Esophagus (tissue), 2 donors: Measurements from ENCODE around the gene DGKA. TPM values are rescaled to one million over a fixed set of nuclear protein-coding genes. Genes with fewer than 3 reads are reported as not detected.
"Not testable (repeated sequence)": the region's sequence is repeated elsewhere in the genome, so short reads cannot be mapped to it uniquely, and the experiment has no call there.

Experiments
- H3K27ac ChIP-seq, 2 donors: one replicate each; pipeline ENCODE4 v1.5.1; 2013; ENCODE audit warnings: low read depth in 2 of 2, mild to moderate bottlenecking in 2 of 2, inconsistent platforms in 1 of 2, low read length in 1 of 2, moderate library complexity in 1 of 2
- H3K27me3 ChIP-seq, 2 donors: one replicate each; pipeline ENCODE4 v1.6.1; 2013; ENCODE audit warnings: low read length in 2 of 2, control low read depth in 1 of 2, mild to moderate bottlenecking in 1 of 2; ENCODE audit not compliant: insufficient read depth in 2 of 2, control insufficient read depth in 1 of 2
- H3K36me3 ChIP-seq, 2 donors: one replicate each; pipeline ENCODE4 v1.6.1; 2013; ENCODE audit warnings: low read length in 1 of 2; ENCODE audit not compliant: control insufficient read depth in 2 of 2, insufficient read depth in 2 of 2
- H3K4me1 ChIP-seq, 2 donors: one replicate each; pipeline ENCODE4 v1.6.1; 2013; ENCODE audit warnings: low read length in 1 of 2; ENCODE audit not compliant: control insufficient read depth in 2 of 2, insufficient read depth in 2 of 2
- H3K4me3 ChIP-seq, 2 donors: one replicate each; pipeline ENCODE4 v1.5.1; 2013; ENCODE audit warnings: low read length in 2 of 2, mild to moderate bottlenecking in 2 of 2, low read depth in 1 of 2, moderate library complexity in 1 of 2
- H3K9me3 ChIP-seq, 2 donors: one replicate each; pipeline ENCODE4 v1.6.1; 2013; ENCODE audit warnings: mild to moderate bottlenecking in 2 of 2, low read depth in 1 of 2, low read length in 1 of 2, moderate library complexity in 1 of 2; ENCODE audit not compliant: control insufficient read depth in 2 of 2, insufficient read depth in 1 of 2
- WGBS, 2 donors: extraction: QIAGEN DNeasy Blood & Tissue Kit; methylation state at CpG; one replicate each; pipeline ENCODE4 v1.1.7; 2013; 5-methylcytosine and 5-hydroxymethylcytosine counted together
- polyA plus RNA-seq, 2 donors: library from polyadenylated mRNA; stranded (reverse); fragments of 200-250 nt; gene quantifications; one replicate each; pipeline ENCODE4 v1.2.3, GENCODE V29; 2013
- donor health status: healthy with polysubstance abuse.
- donor health status: Bipolar disorder and iron deficiency.

The DGKA gene
- polyA plus RNA-seq, 2 donors, result 128 to 291 TPM

- WGBS, 2 donors, result 80 to 89% methylated on average over 4 of the region's 4 CpGs
- Histone ChIP-seq H3K27ac (peak overlapping the region in 1 of 2 donors; percentile 11), H3K4me1 (peaks cover under 1 to 7% of the 10 kb centered on the region in 2 donors), H3K27me3 (no peaks in the 10 kb centered on the region), H3K36me3 (peaks cover 23 to 39% of the 10 kb centered on the region in 2 donors), H3K4me3 (no peak overlapping the region), H3K9me3 (no peaks in the 10 kb centered on the region)
Observed at GRCh38 chr12:55993230-55993853, 62.4 kb downstream of the DGKA start.

DNA sequence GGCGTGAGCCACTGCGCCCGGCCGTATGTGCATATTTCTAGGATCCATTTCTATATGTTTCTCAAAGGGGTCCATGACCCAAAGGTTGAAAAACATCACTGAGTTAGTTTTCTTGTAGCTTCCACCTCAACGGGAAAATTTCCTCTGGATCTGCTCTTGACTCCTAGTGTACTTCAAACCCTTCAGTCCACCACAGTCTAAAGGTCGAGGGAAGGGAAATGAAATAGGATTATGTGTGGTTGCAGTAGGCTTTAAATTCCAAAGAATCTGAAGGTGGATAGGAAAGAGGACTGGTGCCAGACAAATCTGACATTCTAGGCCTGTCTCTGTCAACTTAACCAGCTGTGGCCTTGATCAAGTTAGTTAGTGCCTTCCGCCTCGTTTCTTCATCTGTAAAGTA is 64.4 kb downstream of the DGKA start:
- Histone ChIP-seq H3K27me3 (no peaks in the 10 kb centered on the region), H3K4me3 (no peak overlapping the region), H3K27ac (no peak overlapping the region), H3K36me3 (peaks cover 19 to 31% of the 10 kb centered on the region in 2 donors), H3K4me1 (peaks cover 2 to 8% of the 10 kb centered on the region in 2 donors), H3K9me3 (no peaks in the 10 kb centered on the region)
- 76 to 78% methylated on average over 8 of the region's 8 CpGs for WGBS, 2 donors

- Histone ChIP-seq H3K4me1 (peaks cover 2 to 8% of the 10 kb centered on the region in 2 donors), H3K36me3 (peaks cover 13 to 23% of the 10 kb centered on the region in 2 donors), H3K27ac (peak overlapping the region; percentile 68 to 92)
Observed at GRCh38 chr12:55996201-55996714, 65.3 kb downstream of the DGKA start.

DNA sequence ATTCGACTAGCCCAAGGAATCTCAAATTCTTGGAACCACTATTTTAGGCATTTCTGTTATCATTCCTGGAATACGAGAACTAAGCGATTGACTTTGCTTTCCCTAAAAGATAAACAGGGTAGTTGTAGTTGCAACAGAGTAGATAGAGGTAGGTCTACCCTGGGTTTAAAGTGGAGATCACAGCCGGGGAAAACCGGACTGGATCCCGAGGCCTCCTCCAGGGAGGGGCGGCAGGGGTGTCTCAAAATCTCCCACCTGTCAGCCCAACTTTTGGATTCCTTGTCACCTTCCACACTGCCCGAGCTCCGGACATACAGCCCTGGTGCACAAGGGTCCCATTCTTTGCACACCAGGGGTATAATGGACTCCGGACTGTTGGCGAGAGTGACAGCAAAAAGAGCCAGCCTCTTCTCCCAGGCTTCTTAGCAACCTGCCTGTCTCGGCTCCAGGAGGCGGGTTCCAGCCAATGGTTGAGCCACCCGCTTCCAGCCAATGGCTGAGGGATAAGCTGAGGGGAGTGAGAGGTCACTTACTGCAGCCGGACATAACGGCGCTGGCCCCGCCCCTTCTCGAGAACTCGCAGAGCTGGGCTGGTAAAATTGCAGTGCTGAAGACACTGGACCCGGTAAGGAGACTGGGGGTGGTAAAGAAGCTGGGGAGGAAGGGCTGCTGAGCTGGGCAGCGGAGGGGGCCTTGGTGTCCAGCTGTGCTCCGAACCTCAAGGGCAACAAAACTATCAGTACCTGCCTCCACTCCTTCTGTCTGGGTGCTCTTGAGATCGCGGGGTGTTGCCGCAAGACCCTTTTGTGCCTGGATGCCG is 66.0 kb downstream of the DGKA start, which contains the start of gene SUOX:
Gene SUOX (plus strand): TSS at position 562 of the 820 bp plus-strand sequence. CDS start 4,946 bp downstream, outside the sequence.
- Histone ChIP-seq H3K4me3 (peak within 1 kb of the TSS; percentile 65 to 70), H3K27me3 (no peaks in the 10 kb centered on the region), H3K27ac (peak within 1 kb of the TSS; percentile 68 to 92), H3K36me3 (peaks cover 13 to 19% of the 10 kb centered on the region in 2 donors), H3K4me1 (peaks cover 2 to 8% of the 10 kb centered on the region in 2 donors), H3K9me3 (no peaks in the 10 kb centered on the region)
- 4% methylated on average over 27 of the region's 27 CpGs for WGBS, 2 donors

More at GRCh38 chr12:55996201-55996714, 65.3 kb downstream of the DGKA start:
- 23 to 25% methylated on average over 14 of the region's 14 CpGs for WGBS, 2 donors
- Histone ChIP-seq H3K27me3 (no peaks in the 10 kb centered on the region), H3K4me3 (peak overlapping the region in 1 of 2 donors; percentile 70), H3K9me3 (no peaks in the 10 kb centered on the region)

- Histone ChIP-seq H3K27ac (peak overlapping the region; percentile 61 to 92), H3K4me1 (peaks cover 2 to 8% of the 10 kb centered on the region in 2 donors), H3K36me3 (peaks cover 12 to 17% of the 10 kb centered on the region in 2 donors), H3K9me3 (no peaks in the 10 kb centered on the region), H3K27me3 (no peaks in the 10 kb centered on the region), H3K4me3 (peak overlapping the region; percentile 65 to 70)
- 4 to 6% methylated on average over 5 of the region's 5 CpGs for WGBS, 2 donors
Observed at GRCh38 chr12:55997535-55997859, 66.5 kb downstream of the DGKA start.

DNA sequence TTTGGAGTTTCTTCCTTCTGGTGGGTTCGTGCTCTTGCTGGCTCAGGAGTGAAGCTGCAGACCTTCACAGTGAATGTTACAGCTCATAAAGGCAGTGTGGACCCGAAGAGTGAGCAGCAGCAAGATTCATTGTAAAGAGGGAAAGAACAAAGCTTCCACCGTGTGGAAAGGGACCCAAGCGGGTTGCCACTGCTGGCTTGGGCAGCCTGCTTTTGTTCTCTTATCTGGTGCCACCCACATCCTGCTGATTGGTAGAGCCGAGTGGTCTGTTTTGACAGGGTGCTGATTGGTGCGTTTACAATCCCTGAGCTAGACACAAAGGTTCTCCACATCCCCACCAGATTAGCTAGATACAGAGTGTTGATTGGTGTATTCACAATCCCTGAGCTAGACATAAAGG is 68.6 kb downstream of the DGKA start:
- H3K4me3 ChIP-seq, H3K9me3 ChIP-seq, H3K27ac ChIP-seq, H3K27me3 ChIP-seq: not testable (repeated sequence)
- H3K4me1 ChIP-seq, result peaks cover 2 to 10% of the 10 kb centered on the region in 2 donors
- WGBS, 2 donors, result 74 to 78% methylated on average over 6 of the region's 6 CpGs
- peaks cover 0 to 19% of the 10 kb centered on the region in 2 donors for H3K36me3 ChIP-seq

GRCh38 chr12:55999999-56000540 is 69.1 kb downstream of the DGKA start:
- Histone ChIP-seq H3K4me1 (peaks cover 2 to 10% of the 10 kb centered on the region in 2 donors), H3K36me3 (peaks cover 0 to 19% of the 10 kb centered on the region in 2 donors)
- not testable (repeated sequence) for H3K4me3 ChIP-seq, H3K9me3 ChIP-seq, H3K27ac ChIP-seq, H3K27me3 ChIP-seq
- 89 to 95% methylated on average over 25 to 33 of the region's 33 CpGs for WGBS, 2 donors

GRCh38 chr12:56001487-56002100 is 70.6 kb downstream of the DGKA start:
- peaks cover 0 to 19% of the 10 kb centered on the region in 2 donors for H3K36me3 ChIP-seq

DNA sequence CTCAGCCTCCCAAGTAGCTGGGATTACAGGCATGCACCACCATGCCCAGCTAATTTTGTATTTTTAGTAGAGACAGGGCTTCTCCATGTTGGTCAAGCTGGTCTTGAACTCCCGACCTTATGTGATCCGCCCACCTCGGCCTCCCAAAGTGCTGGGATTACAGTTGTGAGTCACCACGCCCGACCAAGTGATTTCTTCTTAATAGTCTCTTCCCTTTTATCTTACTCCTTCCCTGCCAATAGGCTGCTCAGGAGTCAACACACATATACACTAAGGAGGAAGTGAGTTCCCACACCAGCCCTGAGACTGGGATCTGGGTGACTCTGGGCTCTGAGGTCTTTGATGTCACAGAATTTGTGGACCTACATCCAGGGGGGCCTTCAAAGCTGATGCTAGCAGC is 72.4 kb downstream of the DGKA start:
- not testable (repeated sequence) for H3K4me3 ChIP-seq, H3K9me3 ChIP-seq, H3K4me1 ChIP-seq, H3K27me3 ChIP-seq, H3K27ac ChIP-seq
- WGBS, 2 donors, result 79 to 80% methylated on average over 5 of the region's 5 CpGs
- H3K36me3 ChIP-seq, result peaks cover 0 to 19% of the 10 kb centered on the region in 2 donors

More at GRCh38 chr12:56001487-56002100, 70.6 kb downstream of the DGKA start:
- no peak overlapping the region for H3K4me3 ChIP-seq
- no peaks in the 10 kb centered on the region for H3K9me3 ChIP-seq
- H3K27me3 ChIP-seq, result no peaks in the 10 kb centered on the region
- peaks cover 2 to 10% of the 10 kb centered on the region in 2 donors for H3K4me1 ChIP-seq
- 70 to 79% methylated on average over 7 of the region's 7 CpGs for WGBS, 2 donors
- H3K27ac ChIP-seq, result no peak overlapping the region
